CD4-positive, alpha-beta T cell treated with Interleukin-6 for 4 hours (primary cell): ENCODE results near the gene IGF1R.
"Not testable (repeated sequence)": the region's sequence is repeated elsewhere in the genome, so short reads cannot be mapped to it uniquely, and the experiment has no call there.

ENCODE experiments used
- DNase-seq: peaks from one replicate; pipeline ENCODE4 v3.0.0-alpha.2; 2020; ENCODE audit warnings: mixed read lengths

Gene IGF1R

GRCh38 chr15:98647774-98648653 lies at the start of gene IGF1R:
Gene IGF1R, plus strand, starts transcription at chr15:98648539. Its CDS starts 1,043 bp downstream, at chr15:98649582.
- DNase-seq, result peak; percentile 91

- peak; percentile 60 for DNase-seq
Observed at GRCh38 chr15:98599909-98600691, 48.2 kb upstream of the IGF1R start.

- no peak for DNase-seq
Observed at GRCh38 chr15:98604983-98605382, 43.4 kb upstream of the IGF1R start.

GRCh38 chr15:98609144-98609852 lies 39.0 kb upstream of the IGF1R start:
- DNase-seq, result no peak

GRCh38 chr15:98610991-98611390 lies 37.3 kb upstream of the IGF1R start:
- no peak for DNase-seq

GRCh38 chr15:98611808-98612207 lies 36.5 kb upstream of the IGF1R start:
- DNase-seq, result no peak

GRCh38 chr15:98612490-98613110 lies 35.7 kb upstream of the IGF1R start:
- peak; percentile 25 for DNase-seq

GRCh38 chr15:98614681-98615080 lies 33.7 kb upstream of the IGF1R start:
- DNase-seq, result no peak

- DNase-seq, result no peak
Observed at GRCh38 chr15:98616397-98616796, 31.9 kb upstream of the IGF1R start.

- DNase-seq, result no peak
Observed at GRCh38 chr15:98617328-98617980, 30.9 kb upstream of the IGF1R start.

- DNase-seq, result not testable (repeated sequence)
Observed at GRCh38 chr15:98618576-98618975, 29.8 kb upstream of the IGF1R start.

GRCh38 chr15:98620020-98620419 lies 28.3 kb upstream of the IGF1R start:
- no peak for DNase-seq

- no peak for DNase-seq
Observed at GRCh38 chr15:98621021-98621420, 27.3 kb upstream of the IGF1R start.

GRCh38 chr15:98625614-98626013 lies 22.7 kb upstream of the IGF1R start:
- no peak for DNase-seq

- DNase-seq, result no peak
Observed at GRCh38 chr15:98626153-98626552, 22.2 kb upstream of the IGF1R start.

- no peak for DNase-seq
Observed at GRCh38 chr15:98628216-98628615, 20.1 kb upstream of the IGF1R start.

- peak; percentile 11 for DNase-seq
Observed at GRCh38 chr15:98635848-98636247, 12.5 kb upstream of the IGF1R start.

GRCh38 chr15:98643115-98643514 lies 5.2 kb upstream of the IGF1R start:
- DNase-seq, result no peak

GRCh38 chr15:98646546-98647025 lies 1.8 kb upstream of the IGF1R start:
- no peak for DNase-seq

- DNase-seq, result peak; percentile 75
Observed at GRCh38 chr15:98647026-98647773, 1.1 kb upstream of the IGF1R start.
